Keratinocyte (primary cell): Measurements from ENCODE around the gene RSPRY1. TPM values are rescaled to one million over a fixed set of nuclear protein-coding genes. Genes with fewer than 3 reads are reported as not detected.

Experiments used
- DNase-seq: peaks from one replicate; pipeline ENCODE4 v3.0.0-alpha.2; 2011; ENCODE audit warnings: low read depth, missing footprints, low spot score
- FAIRE-seq: peaks from 2 replicates; lab custom pipeline; 2011; peaks lifted over from hg19 to GRCh38; lab: Jason Lieb, UNC
- H2AFZ ChIP-seq: 2 replicates; pipeline ENCODE4 v1.6.0; 2012; ENCODE audit warnings: low read length, control low read depth, inconsistent platforms; ENCODE audit not compliant: control insufficient read depth
- H3K27ac ChIP-seq: 2 replicates; pipeline ENCODE4 v1.5.1; 2011; ENCODE audit warnings: low read length; ENCODE audit not compliant: control insufficient read depth, insufficient read depth
- H3K27me3 ChIP-seq: 3 replicates; pipeline ENCODE4 v1.6.0; 2011; ENCODE audit warnings: low read length; ENCODE audit not compliant: control insufficient read depth, insufficient read depth; ENCODE audit errors: extremely low read depth
- H3K36me3 ChIP-seq, 2 experiments: 2 replicates in 1 of 2; 3 replicates in 1 of 2; pipeline ENCODE4 v1.5.1; 2011; ENCODE audit warnings: low read length in 2 of 2, mild to moderate bottlenecking in 1 of 2; ENCODE audit not compliant: control insufficient read depth in 2 of 2, insufficient read depth in 2 of 2; ENCODE audit errors: extremely low read depth in 1 of 2
- H3K4me1 ChIP-seq: 3 replicates; pipeline ENCODE4 v1.5.1; 2011; ENCODE audit warnings: low read length; ENCODE audit not compliant: control insufficient read depth, insufficient read depth; ENCODE audit errors: extremely low read depth
- H3K4me2 ChIP-seq: 3 replicates; pipeline ENCODE4 v1.6.0; 2011; ENCODE audit warnings: low read depth, low read length; ENCODE audit not compliant: control insufficient read depth, insufficient read depth; ENCODE audit errors: extremely low read depth
- H3K4me3 ChIP-seq, 3 experiments: fragments of 200-600 bp in 1 of 3; sonication (generic) in 1 of 3; 2 replicates in 2 of 3; 3 replicates in 1 of 3; pipeline ENCODE4 v1.5.1; 2011 to 2016; ENCODE audit warnings: low read length in 3 of 3, mild to moderate bottlenecking in 3 of 3, control low read depth in 2 of 3, inconsistent platforms in 1 of 3, low read depth in 1 of 3, mixed read lengths in 1 of 3, mixed run types in 1 of 3, moderate library complexity in 1 of 3; ENCODE audit not compliant: control insufficient read depth in 2 of 3, insufficient read depth in 2 of 3; ENCODE audit errors: extremely low read depth in 1 of 3
- H3K79me2 ChIP-seq: 2 replicates; pipeline ENCODE4 v1.6.0; 2012; ENCODE audit warnings: low read length; ENCODE audit not compliant: control insufficient read depth, insufficient read depth
- H3K9ac ChIP-seq: 3 replicates; pipeline ENCODE4 v1.6.0; 2011; ENCODE audit warnings: low read length; ENCODE audit not compliant: control insufficient read depth, insufficient read depth; ENCODE audit errors: extremely low read depth
- H3K9me1 ChIP-seq: 3 replicates; pipeline ENCODE4 v1.6.0; 2011; ENCODE audit warnings: low read length; ENCODE audit not compliant: control insufficient read depth, insufficient read depth; ENCODE audit errors: extremely low read depth
- H3K9me3 ChIP-seq: 2 replicates; pipeline ENCODE4 v1.5.1; 2012; ENCODE audit warnings: low read depth, low read length; ENCODE audit not compliant: control insufficient read depth
- H4K20me1 ChIP-seq: 3 replicates; pipeline ENCODE4 v1.6.0; 2011; ENCODE audit warnings: low read length; ENCODE audit not compliant: control insufficient read depth, insufficient read depth; ENCODE audit errors: extremely low read depth
- CTCF ChIP-seq, 3 experiments: IDR thresholded peaks in 1 of 3; conservative IDR thresholded peaks in 1 of 3; optimal IDR thresholded peaks in 1 of 3; 2 replicates in 2 of 3; 3 replicates in 1 of 3; pipeline versions ENCODE3 to v1.5.1; 2011; ENCODE audit warnings: low read length in 3 of 3, mild to moderate bottlenecking in 3 of 3, moderate library complexity in 2 of 3, control low read depth in 1 of 3, inconsistent platforms in 1 of 3; ENCODE audit not compliant: insufficient read depth in 2 of 3; ENCODE audit errors: extremely low read depth in 1 of 3
- EZH2 ChIP-seq: IDR thresholded peaks from one replicate; pipeline ENCODE4 v1.6.1; 2012; ENCODE audit warnings: inconsistent platforms, mild to moderate bottlenecking, low read length, moderate library complexity
- dilution Hi-C: fragments of 300-500 bp; cut with MboI; formaldehyde crosslinking; loops from one replicate; pipeline ENCODE4 v1.7.0; 2020; ENCODE audit warnings: low sequenced_read_pairs; ENCODE audit not compliant: extremely low pct_ligation_motif_present
- polyA plus RNA-seq, 5 experiments: library from polyadenylated mRNA; depleted of rRNA in 3 of 5; stranded (reverse) in 3 of 5; stranded (forward) in 1 of 5; unstranded in 1 of 5; fragments of >200 nt; gene quantifications; 1 replicate in 1 of 5; 2 replicates in 3 of 5; 3 replicates in 1 of 5; pipeline versions ENCODE4 v1.2.1 to v1.2.3, GENCODE V29; 2011 to 2012; ENCODE audit warnings: missing spikeins in 2 of 5, low read depth in 1 of 5, low replicate concordance in 1 of 5

The RSPRY1 gene
- polyA plus RNA-seq, 1 donor (not counting 4 experiments of a cell fraction or from before 2014, with no cell fraction given), result 42.2 TPM

GRCh38 chr16:57137566-57138273 lies 48.4 kb upstream of the RSPRY1 start:
- no peak for TF ChIP-seq CTCF (optimal IDR thresholded peaks at IDR 0.05 in 1 of 3, IDR thresholded peaks at IDR 0.05 in 1 of 3, conservative IDR thresholded peaks at IDR 0.05 in 1 of 3; ENCODE audit: extremely low read depth in 1 of 3, insufficient read depth in 2 of 3, low read length in 3 of 3)
- no peak for TF ChIP-seq EZH2
- peaks cover 10% of the 10 kb centered on the region for H3K4me1 ChIP-seq
- no peak overlapping the region for H3K27ac ChIP-seq
- no peak for DNase-seq
- H3K4me2 ChIP-seq, result no peak overlapping the region
- no peak for FAIRE-seq
- no peaks in the 10 kb centered on the region for H3K79me2 ChIP-seq
- no peaks in the 10 kb centered on the region for H4K20me1 ChIP-seq
- H3K36me3 ChIP-seq, result peaks cover 0 to 1% of the 10 kb centered on the region in 2 experiments
- H3K9me1 ChIP-seq, result no peaks in the 10 kb centered on the region
- H3K9me3 ChIP-seq, result no peaks in the 10 kb centered on the region
- H3K27me3 ChIP-seq, result no peaks in the 10 kb centered on the region
- H3K4me3 ChIP-seq, result no peak overlapping the region
- dilution Hi-C loops, result no loop called here
- H3K9ac ChIP-seq, result no peak overlapping the region
- H2AFZ ChIP-seq, result no peak overlapping the region

GRCh38 chr16:57138281-57138935 lies 47.7 kb upstream of the RSPRY1 start:
- TF ChIP-seq CTCF (optimal IDR thresholded peaks at IDR 0.05 in 1 of 3, IDR thresholded peaks at IDR 0.05 in 1 of 3, conservative IDR thresholded peaks at IDR 0.05 in 1 of 3; ENCODE audit: extremely low read depth in 1 of 3, insufficient read depth in 2 of 3, low read length in 3 of 3) (no peak), EZH2 (no peak)
- Histone ChIP-seq H3K4me2 (no peak overlapping the region), H3K27ac (no peak overlapping the region), H3K4me3 (no peak overlapping the region), H3K27me3 (no peaks in the 10 kb centered on the region), H3K9me1 (no peaks in the 10 kb centered on the region), H2AFZ (no peak overlapping the region), H3K36me3 (peaks cover 0 to 1% of the 10 kb centered on the region in 2 experiments), H3K79me2 (no peaks in the 10 kb centered on the region), H3K4me1 (peaks cover 10% of the 10 kb centered on the region), H4K20me1 (no peaks in the 10 kb centered on the region), H3K9ac (no peak overlapping the region), H3K9me3 (no peaks in the 10 kb centered on the region)
- no peak for DNase-seq
- no peak for FAIRE-seq
- dilution Hi-C loops, result no loop called here
